Superior temporal gyrus (tissue), 1 donor: ENCODE measurements around the gene COMMD7.

ENCODE experiments used
- DNase-seq: peaks from one replicate; pipeline ENCODE4 v3.0.0-alpha.2; 2016; ENCODE audit errors: extremely low spot score

The COMMD7 gene

DNA sequence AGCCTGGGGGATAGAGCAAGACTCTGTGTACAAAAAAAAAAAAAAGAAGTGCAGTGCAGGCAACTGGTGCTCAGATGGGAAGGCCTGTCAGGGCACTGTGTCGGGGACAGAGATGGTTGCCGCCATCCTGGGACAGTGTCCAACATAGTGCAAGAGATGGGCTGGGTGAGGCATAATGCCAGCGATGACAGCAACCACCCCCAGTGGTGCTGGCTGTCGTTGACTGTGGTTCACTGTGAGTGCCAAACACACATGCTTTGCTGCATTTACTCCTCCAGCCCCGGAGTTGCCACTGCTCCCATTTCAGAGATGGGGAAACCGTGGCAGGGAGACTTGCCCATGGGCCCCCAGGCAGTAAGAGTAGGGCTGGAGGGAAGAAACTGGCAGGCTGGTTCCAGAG lies 64.3 kb downstream of the COMMD7 start:
- DNase-seq, result peak; percentile 84

DNA sequence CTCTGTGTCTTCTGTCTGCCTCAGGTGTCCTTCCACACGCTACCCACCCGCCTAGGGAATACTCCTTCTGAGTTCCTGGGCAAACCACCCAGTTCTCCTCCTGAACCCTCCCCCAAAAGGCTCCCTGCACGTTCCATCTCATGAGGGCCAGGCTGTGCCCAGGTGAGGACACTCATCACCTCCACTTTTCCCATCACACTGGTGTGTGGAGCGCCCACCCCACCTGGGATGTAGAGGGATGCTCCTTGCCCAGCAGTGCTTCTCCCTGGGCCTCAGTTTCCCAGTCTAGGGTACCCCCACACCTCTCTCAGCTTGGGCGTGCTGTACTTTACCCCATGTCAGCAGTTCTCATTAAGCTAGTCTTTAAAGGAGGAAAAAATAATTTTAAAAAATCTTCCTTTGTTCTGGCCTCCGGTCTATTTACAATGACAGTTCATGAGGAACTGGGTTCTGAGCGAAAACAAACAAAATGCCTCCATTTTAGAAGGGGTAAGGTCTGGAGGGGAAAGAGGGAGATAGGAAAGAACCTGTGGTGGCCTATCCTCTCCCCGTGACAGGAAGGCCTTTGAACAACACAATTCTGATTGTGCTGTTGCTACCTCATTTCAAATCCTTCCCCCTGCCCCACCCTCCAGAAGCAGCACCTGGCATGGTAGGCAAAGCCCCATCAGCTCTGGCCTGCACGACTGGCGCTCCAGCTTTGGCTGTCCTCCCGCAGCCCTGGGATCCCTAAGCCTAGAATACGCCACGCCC lies 67.9 kb downstream of the COMMD7 start:
- no peak for DNase-seq

DNA sequence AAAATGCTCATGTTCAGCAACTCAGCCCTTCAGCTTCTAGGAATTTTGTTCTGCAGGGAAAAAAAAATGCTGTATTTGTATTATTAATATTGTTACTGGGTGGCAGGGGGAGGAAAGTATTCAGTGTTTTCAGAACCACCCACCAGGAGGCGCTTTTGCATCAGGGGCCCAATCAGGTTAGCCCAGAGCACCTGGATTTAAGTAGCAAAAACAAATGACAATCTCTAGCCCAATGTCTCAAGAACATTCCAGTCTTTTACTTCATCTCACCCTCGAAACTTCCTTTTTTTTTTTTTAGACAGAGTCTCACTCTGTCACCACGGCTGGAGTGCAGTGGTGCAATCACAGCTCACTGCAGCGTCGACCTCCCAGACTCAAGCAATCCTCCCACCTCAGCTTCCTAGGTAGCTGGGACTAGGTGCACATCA lies 68.9 kb downstream of the COMMD7 start:
- DNase-seq, result peak; percentile 23

DNA sequence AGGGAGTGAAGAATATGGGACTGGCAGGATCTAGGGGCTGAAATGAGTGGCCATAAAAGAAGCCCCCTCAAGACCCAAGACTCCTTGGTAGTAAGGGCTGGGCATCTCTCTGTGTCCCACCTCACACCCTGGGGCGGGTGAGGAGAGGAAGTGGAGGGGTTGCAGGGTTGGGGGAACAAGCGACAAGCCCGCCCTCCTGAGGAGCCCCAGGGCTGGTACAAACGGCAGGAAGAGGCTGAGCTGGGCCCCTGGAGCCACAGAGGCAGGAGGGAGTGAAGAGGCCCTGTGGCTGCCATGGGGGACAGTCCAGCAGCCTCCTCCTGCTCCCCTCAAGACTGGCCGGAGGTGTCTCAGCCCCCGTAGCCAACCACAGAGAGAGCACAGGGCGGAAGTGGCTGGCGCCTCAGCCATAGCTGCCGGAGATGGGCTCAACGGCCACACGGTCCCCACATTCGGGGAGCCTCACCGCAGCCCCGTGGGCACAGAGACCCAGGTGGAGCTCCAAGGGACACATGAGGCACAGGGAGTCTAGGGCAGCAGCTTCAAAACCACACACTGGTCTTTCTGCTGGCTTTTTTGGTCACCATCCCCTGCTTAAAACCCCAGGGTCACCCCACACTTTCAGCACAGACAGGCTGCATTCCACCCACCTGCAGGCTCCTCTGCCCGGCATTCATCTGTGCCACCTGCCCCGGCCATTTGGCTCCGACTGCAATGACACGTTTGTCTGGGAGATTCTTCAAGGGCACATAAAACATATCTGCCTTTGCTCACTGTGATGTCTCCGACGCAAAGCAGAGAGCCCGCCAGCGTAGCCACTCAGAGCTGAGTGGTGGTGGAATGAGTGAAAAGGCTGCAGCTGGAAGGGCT lies 70.0 kb downstream of the COMMD7 start:
- DNase-seq, result no peak

DNA sequence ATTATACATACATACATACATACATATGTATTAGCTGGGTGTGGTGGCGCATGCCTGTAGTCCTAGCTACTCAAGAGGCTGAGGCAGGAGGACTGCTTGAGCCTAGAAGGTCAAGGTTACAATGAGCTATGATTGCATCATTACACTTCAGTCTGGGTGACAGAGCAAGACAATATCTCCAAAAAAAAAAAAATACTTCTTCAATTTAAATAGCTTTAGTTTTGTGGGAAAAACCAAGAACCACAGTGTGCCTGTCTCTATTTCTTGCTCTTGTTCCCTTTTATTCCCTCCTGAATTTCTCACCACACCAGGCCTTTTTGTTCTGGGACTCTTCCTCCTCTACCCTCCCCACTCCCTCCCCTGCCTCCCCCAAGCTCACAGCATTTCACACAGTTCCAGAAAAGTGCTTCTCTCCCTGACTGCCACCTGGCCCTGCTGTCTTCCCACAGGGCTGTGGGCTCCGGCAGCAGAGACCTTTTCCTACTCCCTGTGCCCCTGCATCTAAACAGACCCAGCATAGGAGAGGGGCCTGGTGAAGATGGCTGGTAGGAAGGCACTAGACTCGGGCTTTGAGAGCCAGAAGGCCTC lies 70.8 kb downstream of the COMMD7 start:
- no peak for DNase-seq

DNA sequence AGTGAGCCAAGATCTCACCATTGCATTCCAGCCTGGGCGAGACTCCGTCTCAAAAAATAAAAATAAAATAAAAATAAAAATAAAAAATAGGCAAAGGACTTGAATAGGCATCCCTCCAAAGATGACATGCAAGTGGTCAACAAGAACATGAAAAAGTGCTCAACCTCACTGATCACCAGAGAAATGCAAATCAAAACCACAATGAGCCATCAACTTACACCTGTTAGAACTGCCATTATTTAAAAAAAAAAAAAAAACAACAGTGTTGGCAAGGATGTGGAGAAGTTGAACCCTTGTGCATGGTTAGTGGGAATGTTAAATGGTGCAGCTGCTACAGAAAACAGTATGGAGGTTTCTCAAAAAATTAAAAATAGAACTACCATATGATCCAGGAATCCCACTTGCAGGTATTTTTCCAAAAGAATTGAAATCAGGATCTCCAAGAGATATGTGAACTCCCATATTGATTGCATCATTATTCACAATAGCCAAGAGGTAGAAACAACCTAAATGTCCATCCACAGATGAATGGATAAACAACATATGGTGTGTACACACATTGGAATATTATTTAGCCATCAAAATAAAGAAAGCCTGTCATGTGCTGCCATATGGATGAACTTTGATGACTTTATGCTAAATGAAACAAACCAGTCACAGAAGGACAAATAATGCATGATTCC lies 72.4 kb downstream of the COMMD7 start:
- DNase-seq, result no peak

DNA sequence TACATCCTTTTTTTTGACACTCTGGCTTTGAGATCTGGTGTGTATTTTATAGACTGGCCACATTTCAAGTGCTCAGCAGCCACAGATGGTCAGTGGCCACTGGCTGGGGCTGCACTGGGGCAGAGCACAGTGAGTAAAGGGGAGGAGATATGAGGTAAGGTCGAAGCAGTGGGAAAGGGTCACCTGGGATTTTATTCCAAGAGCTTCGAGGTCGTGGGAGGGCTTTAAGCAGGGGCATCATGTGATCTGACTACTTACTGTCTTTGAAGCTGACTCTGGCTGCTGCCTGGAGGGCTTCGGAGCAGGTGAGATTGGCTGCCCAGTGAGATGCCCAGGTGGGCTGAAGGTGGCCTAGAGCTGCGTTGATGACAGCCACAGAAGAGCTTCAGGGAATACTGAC lies 76.2 kb downstream of the COMMD7 start:
- no peak for DNase-seq

DNA sequence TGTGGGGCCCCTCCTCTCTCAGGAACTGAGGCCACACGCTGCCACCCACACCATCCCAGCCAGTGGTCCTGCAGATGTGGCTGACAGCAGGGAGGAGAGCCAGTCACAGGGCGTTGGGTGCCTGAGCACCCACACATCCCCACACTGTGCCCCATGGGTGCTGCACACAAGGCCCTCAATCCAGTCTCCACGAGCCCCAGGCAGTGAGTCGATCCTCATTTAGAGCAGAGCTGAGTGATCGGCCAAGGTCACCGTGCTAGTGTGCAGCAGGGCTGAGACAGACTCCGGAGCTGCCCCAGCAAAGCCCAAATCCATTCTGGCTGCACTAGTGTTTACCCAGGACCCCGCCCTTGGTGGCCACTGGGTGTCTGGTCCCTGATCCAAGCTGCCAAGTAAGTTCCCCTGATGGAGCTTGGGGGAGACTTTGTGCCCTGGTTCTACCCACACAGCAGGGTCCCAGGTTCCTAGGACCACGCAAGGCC lies 78.5 kb downstream of the COMMD7 start:
- no peak for DNase-seq

DNA sequence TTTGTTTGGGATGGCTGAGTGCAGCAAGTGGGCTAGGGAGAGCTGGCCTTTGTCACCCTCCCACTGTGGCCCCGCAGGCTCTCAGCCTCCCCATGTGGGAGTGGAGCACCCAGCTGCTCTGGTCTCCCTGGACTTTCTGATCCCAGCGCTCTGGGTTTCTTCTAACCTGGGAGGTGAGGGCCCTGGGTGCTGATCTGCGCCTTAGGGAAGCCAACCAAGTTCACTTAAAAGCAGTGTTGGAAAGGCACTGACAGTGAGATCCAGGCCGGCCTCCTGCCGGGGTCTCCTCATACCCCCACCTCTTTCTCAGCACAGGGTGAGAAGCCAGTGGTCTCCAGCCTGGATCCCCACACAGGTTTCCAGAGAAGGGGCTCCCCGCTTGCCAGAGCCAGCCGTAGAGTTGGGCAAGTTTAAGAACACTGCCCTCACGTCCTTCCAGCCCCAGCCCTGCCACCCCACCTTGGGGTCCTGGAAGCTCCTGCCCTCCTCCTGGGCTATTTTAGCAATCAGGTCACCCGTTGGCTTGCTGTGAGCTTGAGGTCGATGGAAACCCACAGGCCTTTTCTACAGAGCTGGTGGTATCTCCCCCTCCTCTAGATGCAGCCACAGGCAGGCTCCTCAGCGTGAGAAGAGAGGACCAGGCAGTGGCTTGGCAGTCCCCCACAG lies 79.1 kb downstream of the COMMD7 start:
- no peak for DNase-seq

DNA sequence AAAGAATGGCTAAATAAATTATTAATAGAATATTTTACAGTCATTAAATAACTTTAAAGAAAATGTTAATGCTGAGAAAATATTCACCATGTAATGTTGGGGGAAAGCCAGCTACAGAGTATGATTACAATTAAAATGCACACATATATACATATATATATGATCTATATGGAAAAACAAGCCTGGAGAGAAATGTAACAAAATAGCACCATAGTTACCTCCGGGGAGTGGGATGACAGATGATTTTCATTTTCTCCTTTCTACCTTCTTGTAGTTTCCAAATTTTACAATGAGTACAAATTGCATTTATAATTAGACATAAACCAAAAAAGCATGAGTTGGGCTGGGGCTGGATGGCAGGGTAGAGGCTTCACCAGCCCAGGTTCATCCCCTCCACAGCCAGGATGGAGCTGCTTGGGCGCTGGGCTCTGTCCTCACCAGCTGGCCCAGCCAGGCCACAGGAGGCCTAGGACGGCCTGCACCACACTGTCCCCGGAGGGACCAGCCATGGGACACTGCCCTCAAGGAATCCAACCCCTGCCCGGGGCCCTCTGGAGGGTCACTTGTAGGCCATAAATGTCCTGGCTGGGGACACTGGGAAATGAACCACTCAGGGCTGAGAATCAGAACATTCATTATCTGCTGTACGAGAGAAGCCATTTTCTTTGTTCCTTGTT lies 79.8 kb downstream of the COMMD7 start:
- no peak for DNase-seq

DNA sequence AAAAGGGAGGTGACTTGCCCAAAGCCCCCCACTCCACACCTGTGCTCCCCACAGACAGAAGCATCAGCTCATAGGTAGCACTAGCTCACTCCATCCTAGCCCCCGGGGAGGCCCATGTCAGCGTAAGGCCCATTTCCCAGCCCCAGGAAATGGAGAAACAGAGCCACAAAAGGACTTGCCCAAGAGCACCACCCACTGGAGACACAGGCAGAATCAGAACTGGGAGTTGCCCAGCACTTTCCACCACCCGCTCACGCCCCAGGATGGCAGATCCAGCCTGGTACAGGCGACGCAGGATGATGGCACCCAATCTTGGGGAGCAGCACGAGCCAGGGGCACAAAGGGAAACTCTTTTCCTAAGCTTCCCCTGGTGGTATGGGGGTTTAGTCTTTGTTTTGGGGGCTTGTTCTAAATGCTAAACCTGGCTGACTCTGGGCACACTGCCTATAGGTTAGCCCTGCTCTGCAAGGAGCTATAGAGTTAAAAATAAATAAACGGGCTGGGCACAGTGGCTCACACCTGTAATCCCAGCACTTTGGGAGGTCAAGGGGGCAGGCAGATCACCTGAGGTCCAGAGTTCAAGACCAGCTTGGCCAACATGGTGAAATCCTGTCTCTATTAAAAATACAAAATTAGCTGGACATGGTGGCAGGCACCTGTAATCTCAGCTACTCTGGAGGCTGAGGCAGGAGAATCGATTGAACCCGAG lies 81.3 kb downstream of the COMMD7 start:
- DNase-seq, result no peak

DNA sequence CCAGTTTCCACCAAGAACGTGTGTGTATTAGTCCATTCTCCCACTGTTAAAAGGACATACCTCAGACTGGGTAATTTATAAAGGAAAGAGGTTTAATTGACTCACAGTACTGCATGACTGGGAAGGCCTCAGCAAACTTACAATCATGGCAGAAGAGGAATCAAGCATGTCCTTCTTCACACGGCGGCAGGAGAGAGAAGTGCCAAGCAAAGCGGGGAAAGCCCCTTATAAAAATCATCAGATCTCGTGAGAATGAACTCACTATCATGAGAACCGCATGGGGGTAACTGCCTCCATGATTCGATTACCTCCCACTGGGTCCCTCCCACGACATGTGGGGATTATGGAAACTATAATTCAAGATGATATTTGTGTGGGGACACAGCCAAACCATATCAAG lies 82.6 kb downstream of the COMMD7 start:
- no peak for DNase-seq

DNA sequence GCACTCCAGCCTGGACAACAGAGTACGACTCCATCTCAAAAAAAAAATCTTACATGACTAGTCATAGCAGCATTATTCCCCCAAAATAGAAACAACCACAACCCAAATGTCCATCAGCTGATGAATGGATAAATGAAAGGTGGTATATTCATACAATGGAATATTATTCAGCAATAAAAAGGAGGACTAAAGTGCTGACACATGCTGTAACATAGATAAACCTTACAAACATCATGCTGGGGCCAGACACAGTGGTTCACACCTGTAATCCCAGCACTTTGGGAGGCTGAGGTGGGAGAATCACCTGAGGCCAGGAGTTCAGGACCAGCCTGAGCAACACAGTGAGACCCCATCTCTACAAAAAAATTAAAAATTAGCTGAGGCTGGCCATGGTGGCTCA lies 86.4 kb downstream of the COMMD7 start:
- DNase-seq, result no peak

DNA sequence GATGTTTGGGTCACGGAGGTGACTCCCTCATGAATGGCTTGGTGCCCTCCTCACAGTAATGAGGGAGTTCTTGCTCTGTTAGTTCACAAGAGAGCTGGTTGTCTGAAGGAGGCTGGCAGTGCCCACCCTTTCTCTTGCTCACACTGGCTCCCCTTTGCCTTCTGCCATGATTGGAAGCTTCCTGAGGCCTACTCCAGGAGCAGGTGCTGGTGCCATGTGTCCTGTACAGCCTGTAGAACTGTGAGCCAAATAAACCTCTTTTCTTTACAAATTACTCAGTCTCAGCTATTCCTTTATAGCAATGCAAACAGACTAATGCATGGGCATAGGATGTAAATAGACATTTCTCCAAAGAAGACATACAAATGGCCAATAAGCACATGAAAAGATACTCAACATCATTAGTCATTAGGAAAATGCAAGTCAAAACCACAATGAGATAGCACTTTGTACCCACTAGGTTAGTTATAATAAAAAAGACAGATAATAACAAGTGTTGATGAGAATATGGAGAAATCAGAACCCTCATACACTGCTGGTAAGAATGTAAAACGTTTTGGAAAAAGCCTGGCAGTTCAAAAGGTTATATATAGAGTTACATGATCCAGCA lies 87.3 kb downstream of the COMMD7 start:
- DNase-seq, result no peak

DNA sequence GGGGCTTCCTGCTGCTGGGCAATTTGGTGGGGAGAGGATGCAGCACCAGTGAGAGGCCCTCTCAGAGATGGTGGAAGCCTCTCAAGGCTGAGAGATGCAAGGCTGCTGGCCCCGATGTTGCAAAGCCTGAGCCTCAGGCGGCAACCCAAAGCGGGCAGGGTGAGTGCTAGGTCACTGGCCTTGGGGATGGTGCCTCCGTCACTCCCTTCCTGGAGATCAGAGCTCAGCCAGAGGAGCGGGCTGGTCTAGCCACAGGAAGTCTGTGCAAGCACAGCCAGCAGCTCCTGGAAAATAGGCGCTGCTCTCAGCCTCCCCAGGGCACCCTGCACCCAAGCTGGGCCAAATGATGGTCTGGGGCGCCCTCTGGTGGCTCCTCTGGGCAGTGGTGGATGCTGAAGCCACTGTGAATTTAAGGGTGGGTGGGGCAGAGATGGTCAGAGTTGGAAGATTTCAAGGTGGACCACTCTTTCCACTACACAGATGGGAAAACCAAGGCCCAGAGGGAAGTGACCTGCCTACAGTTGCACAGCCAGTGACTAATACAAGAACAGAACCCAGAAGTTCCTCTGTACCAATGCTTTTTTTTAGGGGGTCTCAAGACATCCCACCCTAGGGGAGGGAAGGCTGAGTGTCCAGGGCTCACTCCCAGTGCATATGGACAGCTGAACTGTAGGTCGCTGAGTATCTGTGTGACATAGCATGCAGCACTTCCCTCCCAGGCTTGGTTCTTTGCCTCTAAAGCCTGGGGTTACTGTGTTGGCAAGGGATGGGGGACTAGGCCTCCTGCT lies 90.3 kb downstream of the COMMD7 start:
- peak; percentile 91 for DNase-seq
